GM10266 (cell line): Measurements from ENCODE around the gene SLC22A23.

ENCODE experiments used
- DNase-seq: peaks from one replicate; pipeline ENCODE4 v3.0.0; 2012; ENCODE audit errors: extremely low spot score
- TF ChIP-seq, protein P1 (sequence below): IDR thresholded peaks from 2 replicates; pipeline ENCODE4 v1.5.1; 2012; ENCODE audit warnings: mild to moderate bottlenecking, low read depth; ENCODE audit not compliant: control insufficient read depth, insufficient read depth; ENCODE audit errors: missing control alignments

The SLC22A23 gene

DNA sequence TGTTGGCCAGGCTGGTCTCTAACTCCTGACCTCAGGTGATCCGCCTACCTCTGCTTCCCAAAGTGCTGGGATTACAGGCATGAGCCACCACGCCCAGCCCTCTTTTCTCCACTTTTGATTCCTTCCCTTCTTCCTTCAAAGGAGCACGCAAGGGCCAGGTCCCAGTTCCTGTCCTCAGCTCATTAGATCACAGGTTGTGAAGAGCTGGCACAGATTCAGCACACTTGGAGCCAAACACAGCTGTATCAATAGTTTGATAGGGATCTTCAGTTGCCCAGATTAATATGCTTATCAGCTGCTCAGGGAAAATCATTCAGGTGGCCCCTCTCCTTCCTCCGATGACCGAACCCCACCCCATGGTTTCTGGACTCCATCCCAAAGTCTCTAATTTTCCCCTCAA, 14.4 kb upstream of the SLC22A23 start:
- DNase-seq: no peak
- TF ChIP-seq, protein P1, sequence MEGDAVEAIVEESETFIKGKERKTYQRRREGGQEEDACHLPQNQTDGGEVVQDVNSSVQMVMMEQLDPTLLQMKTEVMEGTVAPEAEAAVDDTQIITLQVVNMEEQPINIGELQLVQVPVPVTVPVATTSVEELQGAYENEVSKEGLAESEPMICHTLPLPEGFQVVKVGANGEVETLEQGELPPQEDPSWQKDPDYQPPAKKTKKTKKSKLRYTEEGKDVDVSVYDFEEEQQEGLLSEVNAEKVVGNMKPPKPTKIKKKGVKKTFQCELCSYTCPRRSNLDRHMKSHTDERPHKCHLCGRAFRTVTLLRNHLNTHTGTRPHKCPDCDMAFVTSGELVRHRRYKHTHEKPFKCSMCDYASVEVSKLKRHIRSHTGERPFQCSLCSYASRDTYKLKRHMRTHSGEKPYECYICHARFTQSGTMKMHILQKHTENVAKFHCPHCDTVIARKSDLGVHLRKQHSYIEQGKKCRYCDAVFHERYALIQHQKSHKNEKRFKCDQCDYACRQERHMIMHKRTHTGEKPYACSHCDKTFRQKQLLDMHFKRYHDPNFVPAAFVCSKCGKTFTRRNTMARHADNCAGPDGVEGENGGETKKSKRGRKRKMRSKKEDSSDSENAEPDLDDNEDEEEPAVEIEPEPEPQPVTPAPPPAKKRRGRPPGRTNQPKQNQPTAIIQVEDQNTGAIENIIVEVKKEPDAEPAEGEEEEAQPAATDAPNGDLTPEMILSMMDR: no peak

DNA sequence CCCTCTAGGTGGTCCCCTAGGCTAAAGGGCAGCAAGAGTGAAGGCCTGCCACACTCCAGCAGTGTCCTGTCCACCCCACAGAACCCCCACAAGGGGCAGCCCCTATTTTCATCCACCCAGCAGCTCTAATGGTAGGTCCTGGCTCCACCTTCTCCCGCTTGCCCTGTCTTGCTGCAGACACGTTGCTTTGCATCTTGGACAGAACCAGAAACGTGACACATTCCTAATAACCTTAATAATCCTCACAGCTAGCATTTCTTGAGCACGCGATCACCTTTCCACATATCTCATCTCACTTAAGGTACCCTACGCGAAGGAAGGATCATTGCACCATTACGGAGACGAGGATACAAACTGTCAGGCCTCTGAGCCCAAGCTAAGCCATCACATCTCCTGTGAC, 11.7 kb upstream of the SLC22A23 start:
- TF ChIP-seq, protein P1: no peak
- DNase-seq: no peak

DNA sequence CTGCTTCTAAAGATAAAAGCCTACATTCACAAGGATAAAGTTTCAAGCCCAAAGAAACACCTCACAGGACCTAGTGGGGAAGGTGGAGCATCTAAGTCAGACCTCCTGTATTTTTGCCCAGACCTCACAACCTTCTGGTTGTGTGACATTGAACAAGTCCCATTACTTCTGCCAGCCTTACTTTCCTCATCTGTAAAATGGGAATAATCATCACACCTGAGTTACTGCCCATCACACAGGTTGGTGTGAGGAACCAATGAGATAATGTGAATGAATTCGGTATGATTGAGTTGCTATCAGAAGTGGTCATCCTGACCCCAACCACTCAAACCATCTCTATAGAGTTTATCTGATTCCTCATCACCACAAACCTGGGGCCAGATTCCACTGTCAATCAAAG, 11.1 kb upstream of the SLC22A23 start:
- DNase-seq: no peak
- TF ChIP-seq, protein P1: no peak

DNA sequence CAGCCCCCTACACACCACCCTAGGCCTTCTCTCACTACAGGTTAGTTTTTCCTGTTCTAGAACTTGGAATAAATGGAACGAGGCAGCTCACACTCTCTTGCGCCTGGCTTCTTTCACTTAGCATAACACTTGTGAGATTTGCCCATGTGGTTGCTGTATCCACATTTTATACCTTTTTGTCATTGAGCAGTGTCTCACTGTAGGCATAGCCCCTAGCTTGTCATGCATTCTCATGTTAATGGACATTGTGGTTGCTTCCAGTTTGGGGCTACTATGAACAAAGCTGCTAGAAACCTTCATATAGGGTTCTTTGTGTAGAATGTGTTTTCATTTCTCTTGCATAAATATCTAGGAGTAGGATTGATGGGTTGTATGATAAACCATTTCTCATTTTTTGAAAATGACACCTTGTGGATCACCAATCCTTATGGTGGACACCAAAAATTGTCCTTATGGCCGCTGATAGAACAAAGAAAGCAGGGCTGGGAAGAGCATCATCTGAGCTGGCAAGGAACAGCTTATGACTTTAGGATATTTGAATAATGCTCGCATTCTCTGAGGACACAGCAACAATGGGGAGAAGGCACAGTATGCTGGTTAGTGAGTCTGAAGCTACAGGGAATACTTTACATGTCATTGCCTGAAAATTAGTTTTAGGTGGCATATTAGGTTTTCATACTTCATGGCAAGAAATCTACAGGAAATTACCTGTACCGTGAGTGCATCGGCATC, 9.8 kb upstream of the SLC22A23 start:
- TF ChIP-seq, protein P1: no peak
- DNase-seq: no peak

DNA sequence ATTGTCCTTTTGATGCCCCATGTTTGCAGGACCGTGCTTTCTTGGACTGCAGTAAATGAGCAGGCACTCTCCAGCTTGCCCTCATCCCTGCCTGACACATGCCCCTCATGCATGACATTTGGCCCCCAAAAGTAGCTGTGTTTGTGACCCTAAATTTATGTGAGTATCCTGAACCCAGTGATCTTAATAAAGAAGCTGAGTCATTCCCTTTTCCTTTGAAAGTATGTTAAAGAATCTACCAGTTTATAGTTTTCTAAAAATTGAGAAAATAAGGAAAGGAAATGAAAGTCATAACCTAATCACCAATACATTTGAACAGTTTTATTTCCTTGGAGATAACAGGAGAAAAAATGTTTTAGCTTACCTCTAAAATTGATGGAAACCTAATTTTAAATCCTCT, 3.4 kb upstream of the SLC22A23 start:
- TF ChIP-seq, protein P1: no peak
- no peak for DNase-seq

DNA sequence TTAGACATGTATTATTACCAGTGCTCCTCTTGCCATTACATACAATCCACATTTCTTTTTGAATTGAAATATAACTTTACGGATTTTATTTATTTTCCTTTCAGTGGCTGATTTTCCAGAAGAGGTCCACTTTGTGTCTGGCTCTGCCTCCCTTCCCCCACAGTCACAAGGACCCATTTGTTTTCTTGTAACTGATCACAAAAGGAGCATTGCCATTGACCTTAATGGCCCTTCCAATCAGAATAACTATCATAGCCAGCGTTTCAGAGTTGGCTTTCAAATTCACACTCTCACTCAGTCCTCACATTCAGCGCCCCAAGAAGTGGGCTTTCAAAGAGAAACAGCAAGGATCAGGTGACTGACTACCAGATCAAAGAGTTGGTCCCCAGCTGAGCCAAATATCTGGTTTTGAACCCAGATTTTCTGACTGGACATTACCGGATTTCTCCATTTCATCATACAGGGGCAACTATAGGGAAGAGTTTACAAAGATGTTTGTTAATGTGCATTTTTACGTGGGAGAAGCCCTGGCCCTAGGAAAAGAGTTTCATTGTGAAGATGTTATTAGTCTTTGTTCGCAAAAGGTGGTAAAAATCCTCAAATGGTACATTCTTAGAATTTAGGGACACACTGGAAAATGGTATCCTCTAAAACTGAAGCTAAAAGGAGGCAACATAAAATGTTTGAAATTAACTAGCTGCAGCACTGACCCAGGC, 2.0 kb upstream of the SLC22A23 start:
- TF ChIP-seq, protein P1: no peak
- no peak for DNase-seq
